Measurements from ENCODE around the gene TECPR1.

- TF ChIP-seq SIN3A (IDR thresholded peaks at IDR 0.05; ENCODE audit: borderline replicate concordance, insufficient read depth, low read length) (no peak), REST (IDR thresholded peaks at IDR 0.05; ENCODE audit: insufficient read depth in 1 of 2, low read depth in 2 of 2, low read length in 2 of 2) (no peak), POLR2AphosphoS5 (IDR thresholded peaks at IDR 0.05; ENCODE audit: low read depth, low read length) (no peak), TAF1 (IDR thresholded peaks at IDR 0.05; ENCODE audit: borderline replicate concordance, insufficient read depth, low read length) (no peak)
Measured at GRCh38 chr7:98186452-98187137, 65.4 kb downstream of the TECPR1 start.

Measured in PFSK-1 (cell line).